ENCODE results near the gene LRRC74B. TPM values are rescaled to one million over a fixed set of nuclear protein-coding genes. Genes with fewer than 3 reads are reported as not detected.
"Not testable (repeated sequence)": the region's sequence is repeated elsewhere in the genome, so short reads cannot be mapped to it uniquely, and the experiment has no call there.

Gene LRRC74B
- total RNA-seq, 1 donor from 2014 or later: 0.20 TPM

- no peak for DNase-seq
Observed at GRCh38 chr22:21054714-21055563, 9.2 kb downstream of the LRRC74B start.

- no peak for DNase-seq
Observed at GRCh38 chr22:21055564-21055834, 9.8 kb downstream of the LRRC74B start.

- DNase-seq: no peak
Observed at GRCh38 chr22:21055880-21056319, 10.2 kb downstream of the LRRC74B start.

DNA sequence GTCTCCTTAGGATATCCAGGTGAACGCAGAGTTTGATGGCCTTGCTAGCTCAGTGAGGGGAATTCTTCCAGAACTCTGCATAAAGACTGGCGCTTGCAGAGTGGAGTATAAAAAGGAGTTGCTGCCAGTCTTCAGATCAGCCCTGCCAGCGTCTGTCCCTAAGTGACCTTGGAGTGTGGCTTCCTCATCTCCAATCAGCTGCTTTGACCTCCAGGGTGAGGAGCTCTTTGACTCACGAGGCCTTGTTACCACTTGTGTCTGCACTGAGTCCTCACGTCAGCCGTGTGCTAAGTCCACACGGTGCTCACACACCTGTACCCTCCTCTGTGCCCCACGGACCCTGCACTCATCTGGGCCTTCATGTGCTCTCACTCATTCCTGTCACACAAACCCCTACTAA is 14.6 kb downstream of the LRRC74B start:
- not testable (repeated sequence) for DNase-seq

- not testable (repeated sequence) for DNase-seq
Observed at GRCh38 chr22:21061660-21062321, 16.0 kb downstream of the LRRC74B start.

GRCh38 chr22:21064425-21064824 is 18.7 kb downstream of the LRRC74B start:
- not testable (repeated sequence) for DNase-seq

DNA sequence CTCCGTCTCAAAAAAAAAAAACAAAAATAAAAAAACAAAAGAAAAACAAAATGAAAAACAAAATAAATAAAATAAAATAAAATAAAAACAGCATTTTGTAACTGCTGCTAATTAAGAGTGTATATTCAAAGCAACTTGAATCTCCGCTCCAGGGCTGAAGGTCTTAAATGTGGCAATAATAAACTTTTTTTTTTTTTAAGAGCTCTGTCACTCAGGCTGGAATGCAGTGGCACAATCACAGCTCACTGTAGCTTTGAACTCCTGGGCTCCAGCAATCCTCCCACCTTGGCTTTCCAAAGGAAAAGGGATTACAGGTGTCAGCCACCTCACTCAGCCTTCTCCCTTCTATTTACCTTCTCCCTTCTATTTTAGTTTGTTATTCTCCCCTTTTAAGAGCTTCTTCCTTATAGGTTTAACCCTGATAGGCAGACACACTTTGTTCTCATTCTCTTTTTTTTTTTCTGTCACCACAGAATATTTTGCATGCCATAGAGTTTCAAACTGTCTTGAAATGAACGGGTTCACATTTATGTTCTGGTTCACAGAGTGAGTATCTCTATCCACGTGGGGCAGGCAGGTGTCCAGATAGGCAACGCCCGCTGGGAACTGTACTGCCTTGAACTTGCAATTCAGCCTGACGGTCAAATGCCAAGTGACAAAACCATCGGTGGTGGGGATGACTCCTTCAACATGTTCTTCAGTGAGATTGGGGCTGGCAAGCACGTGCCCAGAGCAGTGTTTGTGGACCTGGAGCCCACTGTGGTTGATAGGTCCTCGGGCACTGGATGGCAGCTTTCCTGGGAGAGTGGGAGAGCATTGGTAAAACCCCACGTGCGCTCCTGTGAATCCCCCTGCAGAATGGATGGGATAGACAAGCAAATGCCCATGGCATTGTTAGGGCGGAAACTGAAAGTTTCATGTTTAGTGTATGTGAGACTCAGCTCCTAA is 19.4 kb downstream of the LRRC74B start:
- no peak for DNase-seq

DNA sequence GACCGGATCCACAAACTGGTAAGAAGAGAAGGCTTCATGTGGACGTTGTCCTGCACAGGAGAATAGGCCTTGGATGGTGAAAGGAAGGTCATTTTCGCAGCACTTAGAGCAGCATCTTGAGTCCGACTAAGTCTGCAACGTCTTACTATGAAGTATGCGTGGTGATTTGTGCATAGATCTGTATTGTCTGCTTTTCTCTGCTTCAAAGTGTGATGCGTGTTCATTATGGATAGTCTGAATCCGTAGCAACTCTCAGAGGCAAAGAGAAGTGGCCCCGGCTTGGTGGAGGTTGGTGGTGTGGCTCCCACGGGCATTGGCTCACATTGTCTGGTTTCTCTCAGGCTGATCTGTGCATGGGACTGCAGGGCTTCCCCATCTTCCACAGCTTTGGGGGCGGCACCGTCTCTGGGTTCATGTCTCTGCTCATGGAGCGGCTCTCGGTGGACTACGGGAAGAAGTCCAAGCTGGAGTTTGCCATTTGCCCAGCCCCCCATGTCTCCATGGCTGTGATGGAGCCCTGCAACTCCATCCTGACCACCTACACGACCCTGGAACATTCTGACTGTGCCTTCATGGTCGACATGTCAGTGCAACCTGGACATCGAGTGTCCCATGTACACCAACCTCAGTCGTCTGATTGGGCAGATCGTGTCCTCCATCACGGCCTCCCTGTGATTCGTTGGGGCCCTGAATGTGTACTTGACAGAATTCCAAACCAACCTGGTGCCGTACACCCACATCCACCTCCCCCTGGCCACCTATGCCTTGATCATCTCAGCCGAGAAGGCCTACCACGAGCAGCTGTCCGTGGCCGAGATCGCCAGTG is 21.5 kb downstream of the LRRC74B start:
- DNase-seq: no peak

DNA sequence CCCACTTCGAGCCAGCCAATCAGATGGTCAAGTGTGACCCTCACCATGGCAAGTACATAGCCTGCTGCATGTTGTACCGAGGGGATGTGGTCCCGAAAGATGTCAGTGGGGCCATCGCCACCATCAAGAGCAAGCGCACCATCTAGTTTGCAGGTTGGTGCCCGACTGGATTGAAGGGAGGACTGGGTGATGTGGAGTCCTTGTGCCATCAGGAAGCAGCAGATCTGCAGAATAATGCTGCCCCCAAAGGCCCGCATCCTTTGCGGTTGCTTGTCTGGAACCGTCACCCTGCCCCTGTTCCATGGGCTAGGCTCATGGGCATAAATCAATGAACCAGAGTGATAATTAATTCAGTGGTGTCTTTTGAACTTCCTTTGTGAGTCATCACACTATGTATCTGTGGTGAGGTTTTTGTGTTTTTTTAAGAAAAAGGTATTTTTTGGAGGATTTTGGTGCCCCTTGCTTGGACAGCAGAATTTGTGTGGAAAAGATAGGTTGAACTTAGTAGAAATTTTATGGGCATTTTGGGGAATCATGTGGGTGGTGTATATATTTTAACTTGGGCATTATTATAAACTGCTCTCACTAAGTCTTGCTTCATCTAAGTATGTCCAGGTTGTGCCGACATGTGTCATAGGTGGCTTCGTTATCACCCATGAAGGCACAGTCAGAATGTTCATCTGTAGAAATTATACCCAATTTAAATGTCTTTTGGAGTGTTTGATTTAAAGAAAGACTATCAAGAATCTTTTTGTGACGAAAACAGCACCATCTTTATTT is 22.3 kb downstream of the LRRC74B start:
- DNase-seq: no peak

GRCh38 chr22:21068681-21069276 is 23.0 kb downstream of the LRRC74B start:
- no peak for DNase-seq

- no peak for DNase-seq
Observed at GRCh38 chr22:21069375-21069774, 23.6 kb downstream of the LRRC74B start.

- DNase-seq: no peak
Observed at GRCh38 chr22:21070690-21071615, 25.2 kb downstream of the LRRC74B start.

DNA sequence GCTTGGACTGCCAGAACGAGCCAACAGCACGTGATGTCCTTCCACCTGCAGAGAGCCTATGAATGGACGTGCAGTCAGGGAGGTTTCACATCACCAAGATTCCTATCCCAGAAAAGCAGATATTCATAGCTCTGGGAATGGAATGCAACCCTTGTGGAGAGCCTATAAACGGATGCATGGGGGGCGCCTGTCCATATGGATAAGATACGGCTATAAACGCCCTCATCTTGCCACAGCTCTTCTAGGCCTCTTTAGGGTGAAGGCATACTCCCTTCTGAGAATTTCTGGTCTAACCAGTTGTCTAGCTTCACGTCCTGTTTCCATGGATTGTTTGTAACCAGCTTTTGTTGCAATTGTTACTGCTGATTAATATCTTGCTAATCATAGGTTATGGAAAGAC is 26.1 kb downstream of the LRRC74B start:
- DNase-seq: not testable (repeated sequence)

GRCh38 chr22:21073023-21073422 is 27.3 kb downstream of the LRRC74B start:
- no peak for DNase-seq

- DNase-seq: no peak
Observed at GRCh38 chr22:21073482-21073881, 27.7 kb downstream of the LRRC74B start.

DNA sequence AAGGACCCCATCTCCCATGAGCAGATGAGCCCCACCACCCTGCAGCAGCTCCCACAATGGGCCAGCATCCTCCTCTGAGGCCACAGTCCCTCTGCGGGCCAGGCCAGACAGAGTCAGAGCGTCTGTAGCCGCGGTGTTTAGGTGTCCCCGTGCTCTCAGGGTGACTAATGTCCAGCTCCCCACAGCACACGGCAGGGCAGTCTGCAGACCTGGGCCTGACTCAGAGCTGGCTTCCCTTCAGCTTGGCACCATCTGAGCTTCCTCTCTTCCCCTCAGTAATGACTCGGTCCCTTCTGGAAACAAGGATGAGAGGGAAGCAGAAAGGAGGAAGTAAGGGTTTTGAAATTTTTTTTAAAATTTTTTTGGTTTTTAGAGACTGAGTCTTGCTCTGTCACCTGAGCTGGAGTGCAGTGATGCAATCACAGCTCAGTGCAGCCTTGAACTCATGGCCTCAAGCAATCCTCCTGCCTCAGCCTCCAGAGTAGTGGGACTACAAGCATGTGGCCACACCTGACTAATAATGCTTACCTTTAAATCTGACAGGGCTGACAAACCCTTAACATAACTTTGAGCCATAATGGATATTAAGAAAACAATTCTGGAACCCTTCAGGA is 28.5 kb downstream of the LRRC74B start:
- no peak for DNase-seq

- no peak for DNase-seq
Observed at GRCh38 chr22:21075516-21076138, 29.9 kb downstream of the LRRC74B start.

DNA sequence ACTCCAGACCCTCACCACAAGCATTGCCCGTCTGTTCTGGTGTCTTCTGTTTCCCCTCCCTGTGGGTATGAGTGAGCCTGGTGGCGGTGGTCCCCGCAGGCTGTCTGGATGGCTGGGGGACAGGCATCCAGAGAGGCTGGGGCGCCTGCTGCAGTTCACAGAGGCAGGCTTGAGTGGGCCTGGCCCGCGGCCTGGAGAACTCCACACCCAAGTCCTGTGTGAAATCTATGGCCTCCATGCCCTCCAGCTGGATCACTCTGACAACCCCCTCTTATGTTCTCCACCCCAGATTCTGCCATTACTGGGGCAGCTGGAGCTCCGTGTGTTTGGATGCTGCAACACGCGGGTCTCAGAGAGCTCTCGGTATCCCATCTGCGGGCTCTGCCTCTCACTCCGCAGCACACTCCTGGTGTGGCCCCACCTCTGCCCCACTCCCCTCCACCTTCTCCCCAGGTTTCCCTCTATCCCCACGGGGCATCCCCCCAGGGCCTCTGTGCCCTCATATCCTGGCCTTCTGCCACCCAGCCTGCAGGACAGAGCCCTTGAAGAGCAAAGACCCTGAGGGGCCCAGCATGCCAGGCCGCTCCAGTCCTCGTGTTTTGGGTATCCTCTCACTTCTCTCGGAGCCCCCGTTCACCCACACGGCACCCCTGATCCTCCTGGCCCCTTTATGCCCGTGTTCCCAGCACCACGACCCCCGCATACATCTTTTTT is 31.3 kb downstream of the LRRC74B start:
- no peak for DNase-seq
